ENCODE results near the gene LAMC3.

LAMC3 gene

DNA sequence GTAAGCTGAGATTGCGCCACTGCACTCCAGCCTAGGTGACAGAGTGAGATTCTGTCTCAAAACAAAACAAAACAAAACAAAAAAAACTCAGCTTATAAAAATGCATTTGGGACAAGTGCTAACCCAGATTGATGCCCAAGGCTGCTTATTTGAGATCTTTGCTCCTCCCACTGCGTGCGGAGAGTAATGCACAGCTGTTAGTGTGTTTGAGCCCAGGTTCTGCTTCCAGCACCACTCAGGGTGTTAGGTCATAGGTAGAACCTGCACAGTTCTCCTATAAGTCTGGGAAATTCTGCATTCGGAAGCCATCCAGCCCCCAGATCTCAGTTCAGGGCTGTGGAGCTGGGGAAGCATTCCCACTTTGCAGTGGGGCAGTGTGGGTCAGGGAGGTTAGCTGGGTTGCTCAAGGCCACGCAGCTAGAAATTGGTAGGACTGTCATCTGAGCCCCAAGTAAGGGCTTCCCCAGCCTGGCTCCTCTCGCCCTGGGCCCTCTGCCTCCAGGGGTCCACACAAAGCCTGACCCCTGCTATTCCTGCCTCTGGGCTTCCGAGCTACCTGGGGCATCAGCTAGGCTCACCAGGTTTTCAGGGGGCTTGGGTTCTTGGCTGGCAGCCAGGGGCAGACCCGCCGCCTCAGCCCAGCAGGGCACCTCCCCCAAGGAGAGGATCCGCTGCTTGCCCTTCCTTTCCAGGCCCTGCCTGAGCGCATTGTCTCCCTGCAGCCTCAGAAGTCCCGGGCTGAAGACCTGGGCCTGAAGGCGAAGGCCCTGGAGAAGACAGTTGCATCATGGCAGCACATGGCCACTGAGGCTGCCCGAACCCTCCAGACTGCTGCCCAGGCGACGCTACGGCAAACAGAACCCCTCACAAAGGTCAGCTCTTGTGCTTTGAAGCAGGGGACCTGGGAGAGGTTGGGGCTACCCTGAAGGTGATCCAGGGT, 69.7 kb downstream of the LAMC3 start:
- ChIA-PET POLR2A (no interaction called here), CTCF (interaction anchor here (0.8 to 2.3 kb wide), 4 partner anchors 9 to 32 kb away, joined by 3 to 9 read pairs (median 4); no protein-coding TSS in a partner anchor)
- TF ChIP-seq, protein P1, sequence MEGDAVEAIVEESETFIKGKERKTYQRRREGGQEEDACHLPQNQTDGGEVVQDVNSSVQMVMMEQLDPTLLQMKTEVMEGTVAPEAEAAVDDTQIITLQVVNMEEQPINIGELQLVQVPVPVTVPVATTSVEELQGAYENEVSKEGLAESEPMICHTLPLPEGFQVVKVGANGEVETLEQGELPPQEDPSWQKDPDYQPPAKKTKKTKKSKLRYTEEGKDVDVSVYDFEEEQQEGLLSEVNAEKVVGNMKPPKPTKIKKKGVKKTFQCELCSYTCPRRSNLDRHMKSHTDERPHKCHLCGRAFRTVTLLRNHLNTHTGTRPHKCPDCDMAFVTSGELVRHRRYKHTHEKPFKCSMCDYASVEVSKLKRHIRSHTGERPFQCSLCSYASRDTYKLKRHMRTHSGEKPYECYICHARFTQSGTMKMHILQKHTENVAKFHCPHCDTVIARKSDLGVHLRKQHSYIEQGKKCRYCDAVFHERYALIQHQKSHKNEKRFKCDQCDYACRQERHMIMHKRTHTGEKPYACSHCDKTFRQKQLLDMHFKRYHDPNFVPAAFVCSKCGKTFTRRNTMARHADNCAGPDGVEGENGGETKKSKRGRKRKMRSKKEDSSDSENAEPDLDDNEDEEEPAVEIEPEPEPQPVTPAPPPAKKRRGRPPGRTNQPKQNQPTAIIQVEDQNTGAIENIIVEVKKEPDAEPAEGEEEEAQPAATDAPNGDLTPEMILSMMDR (IDR thresholded peaks at IDR 0.05; ENCODE audit: control extremely low read depth, extremely low read depth, low read depth, missing control alignments) = no peak
- no peak for DNase-seq (ENCODE audit: extremely low spot score)

DNA sequence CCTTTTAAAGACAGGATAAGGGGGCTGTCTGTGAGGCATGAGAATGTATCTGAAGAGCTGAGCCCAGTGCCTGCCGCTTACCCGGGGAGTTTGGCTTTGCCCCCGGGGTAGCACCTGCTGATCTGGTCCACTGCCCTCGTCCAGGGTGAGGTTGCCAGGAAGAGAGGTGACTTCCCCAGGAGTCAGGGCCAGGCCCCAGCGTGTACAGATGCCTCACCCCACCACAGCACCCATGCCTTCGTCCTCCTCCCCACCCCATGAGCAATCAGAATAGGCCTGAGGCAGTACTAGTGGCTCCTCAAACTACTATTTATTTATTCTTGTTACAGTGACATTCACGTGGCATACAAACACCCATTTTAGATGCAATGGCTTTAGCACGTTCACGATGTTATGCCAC, 71.6 kb downstream of the LAMC3 start:
- TF ChIP-seq, protein P1 (IDR thresholded peaks at IDR 0.05; ENCODE audit: control extremely low read depth, extremely low read depth, low read depth, missing control alignments) = no peak
- ChIA-PET POLR2A (interaction anchor here (0.6 kb wide), 1 partner anchor 922 kb away, joined by 6 read pairs; no protein-coding TSS in a partner anchor), CTCF (no interaction called here)
- DNase-seq (ENCODE audit: extremely low spot score) = no peak

DNA sequence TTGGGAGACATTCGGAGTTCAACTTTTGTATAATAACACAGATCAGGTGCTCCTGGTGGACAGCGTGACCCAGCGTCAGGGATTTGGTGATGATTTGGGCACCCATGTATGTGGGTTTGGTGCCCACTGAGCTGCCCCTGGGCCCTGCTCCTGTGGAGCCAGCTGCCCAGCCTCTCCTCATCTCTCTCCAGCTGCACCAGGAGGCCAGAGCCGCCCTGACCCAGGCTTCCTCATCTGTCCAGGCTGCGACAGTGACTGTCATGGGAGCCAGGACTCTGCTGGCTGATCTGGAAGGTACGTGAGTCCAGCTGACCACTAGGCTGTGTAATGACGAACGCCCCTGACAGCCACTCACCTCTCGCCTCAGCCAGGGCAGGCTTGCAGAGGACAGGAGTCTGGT, 72.9 kb downstream of the LAMC3 start:
- CTCF ChIA-PET = no interaction called here
- TF ChIP-seq, protein P1 (IDR thresholded peaks at IDR 0.05; ENCODE audit: control extremely low read depth, extremely low read depth, low read depth, missing control alignments) = no peak
- DNase-seq (ENCODE audit: extremely low spot score) = no peak
- POLR2A ChIA-PET = no interaction called here

DNA sequence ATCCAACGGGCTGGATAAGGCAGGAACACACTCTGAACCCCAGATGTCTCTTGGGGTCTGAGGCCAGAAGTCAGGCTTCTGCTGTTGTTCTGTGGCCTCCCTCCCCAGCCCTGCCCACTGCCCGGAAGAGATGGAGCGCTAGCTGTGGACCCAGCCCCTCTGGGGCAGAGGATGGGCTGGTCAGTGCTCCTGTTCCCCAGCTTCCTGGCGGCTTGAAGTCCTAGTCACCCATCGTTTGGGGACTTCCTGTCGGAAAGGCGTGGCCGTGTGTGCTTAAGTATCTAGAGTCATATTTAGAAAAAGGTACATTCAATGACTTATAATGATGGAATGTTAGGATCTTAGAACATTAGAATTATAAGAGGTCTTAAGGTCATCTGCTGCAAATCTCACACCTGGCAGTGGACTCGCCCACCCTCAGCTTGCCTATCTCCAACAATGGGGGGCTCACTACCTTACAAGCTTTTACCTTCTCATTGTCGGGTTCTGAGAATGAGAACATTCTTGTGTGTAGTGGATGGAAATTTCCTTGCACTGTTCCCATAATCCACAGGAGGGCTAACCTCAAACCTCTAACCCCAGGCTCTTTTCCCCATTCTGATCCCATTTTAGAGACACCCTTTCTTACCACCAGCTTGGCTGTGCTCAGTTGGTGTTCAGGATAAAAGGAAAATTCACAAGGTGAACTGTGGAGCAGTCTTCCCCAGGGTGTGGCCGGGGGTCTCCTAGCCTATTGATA, 74.0 kb downstream of the LAMC3 start:
- TF ChIP-seq, protein P1 (IDR thresholded peaks at IDR 0.05; ENCODE audit: control extremely low read depth, extremely low read depth, low read depth, missing control alignments) = no peak
- CTCF ChIA-PET = no interaction called here
- POLR2A ChIA-PET = no interaction called here
- DNase-seq (ENCODE audit: extremely low spot score) = no peak

DNA sequence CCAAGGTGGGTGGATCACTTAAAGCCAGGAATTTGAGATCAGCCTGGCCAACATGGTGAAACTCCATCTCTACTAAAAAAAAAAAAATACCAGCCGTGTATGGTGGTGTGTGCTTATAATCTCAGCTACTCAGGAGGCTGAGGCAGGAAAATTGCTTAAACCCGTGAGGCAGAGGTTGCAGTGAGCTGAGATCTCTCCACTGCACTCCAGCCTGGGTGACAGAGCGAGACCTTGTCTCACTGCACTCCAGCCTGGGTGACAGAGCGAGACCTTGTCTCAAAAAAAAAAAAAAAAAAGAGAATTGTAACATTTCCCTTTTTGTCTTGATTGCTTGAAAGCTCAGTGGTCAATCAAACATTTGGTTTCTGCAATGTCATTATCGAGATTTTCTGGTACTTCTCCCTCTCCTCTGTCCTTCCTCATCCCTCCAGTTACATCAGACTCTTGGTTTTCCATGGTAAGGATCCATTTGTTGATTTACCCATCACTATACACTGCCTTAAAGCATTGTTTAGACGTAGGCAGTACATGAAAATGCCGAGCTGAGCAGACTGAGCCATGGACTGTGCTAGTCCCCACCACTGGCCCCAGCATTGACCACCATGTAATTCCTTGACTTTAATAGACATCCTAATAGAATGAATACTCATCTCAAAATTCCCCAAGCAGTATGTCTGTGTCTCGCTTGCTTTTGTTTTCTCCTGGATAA, 75.8 kb downstream of the LAMC3 start:
- no peak for DNase-seq (ENCODE audit: extremely low spot score)
- POLR2A ChIA-PET = interaction anchor here (0.5 kb wide), 1 partner anchor 26 kb away, joined by 4 read pairs; no protein-coding TSS in a partner anchor
- CTCF ChIA-PET = interaction anchor here (1.3 kb wide), 1 partner anchor 39 kb away, joined by 4 read pairs; no protein-coding TSS in a partner anchor
- TF ChIP-seq, protein P1 (IDR thresholded peaks at IDR 0.05; ENCODE audit: control extremely low read depth, extremely low read depth, low read depth, missing control alignments) = no peak
